GM10847 (cell line): Measurements from ENCODE around the gene STKLD1.

Experiments used
- POLR2A ChIP-seq: IDR thresholded peaks from 2 replicates; pipeline ENCODE4 v1.6.1; 2011; ENCODE audit not compliant: insufficient read length; ENCODE audit errors: extremely low read depth

The STKLD1 gene

DNA sequence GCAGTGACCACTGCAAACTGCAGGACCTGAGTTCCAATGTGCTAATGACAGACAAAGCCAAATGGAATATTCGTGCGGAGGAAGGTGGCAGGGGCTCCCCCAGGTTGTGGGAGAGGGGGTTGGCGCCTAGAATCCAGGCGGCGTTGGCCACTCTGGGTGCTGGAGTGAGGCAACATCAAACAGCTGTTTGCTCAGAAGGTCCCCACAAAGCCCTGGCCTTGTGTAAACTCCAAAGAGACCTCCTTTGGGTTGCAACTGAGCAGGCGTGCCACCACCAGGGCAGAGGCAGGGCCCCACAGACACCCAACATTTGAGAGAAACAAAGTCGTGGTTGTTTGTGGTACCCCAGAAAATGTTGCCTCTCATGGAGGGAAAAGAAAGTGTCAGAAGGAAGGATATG is 14.5 kb downstream of the STKLD1 start:
- TF ChIP-seq POLR2A = no peak

- TF ChIP-seq POLR2A = no peak
These were observed 17.2 kb downstream of the STKLD1 start for GRCh38 chr9:133393399-133393798.

- no peak for TF ChIP-seq POLR2A
These were observed 18.6 kb downstream of the STKLD1 start for GRCh38 chr9:133394687-133395271.

DNA sequence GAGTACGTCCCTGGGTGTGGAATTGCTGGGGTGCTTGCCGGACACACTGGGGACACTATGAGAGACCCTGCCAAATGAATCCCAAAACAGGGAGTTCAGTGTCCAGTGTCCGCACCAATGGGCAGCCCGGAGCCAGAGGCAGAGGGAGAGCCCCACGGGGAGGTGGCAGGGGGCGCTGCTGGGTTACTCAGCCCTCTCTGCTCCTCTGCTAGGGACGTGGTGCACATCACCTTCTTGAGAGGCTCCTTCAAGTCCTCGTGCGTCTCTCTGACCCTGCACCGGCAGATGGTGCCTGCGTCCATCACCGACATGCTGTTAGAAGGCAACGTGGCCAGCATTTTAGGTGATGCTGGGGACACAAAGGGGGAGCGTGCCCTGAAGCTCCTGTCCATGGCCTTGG is 20.8 kb downstream of the STKLD1 start:
- no peak for TF ChIP-seq POLR2A

DNA sequence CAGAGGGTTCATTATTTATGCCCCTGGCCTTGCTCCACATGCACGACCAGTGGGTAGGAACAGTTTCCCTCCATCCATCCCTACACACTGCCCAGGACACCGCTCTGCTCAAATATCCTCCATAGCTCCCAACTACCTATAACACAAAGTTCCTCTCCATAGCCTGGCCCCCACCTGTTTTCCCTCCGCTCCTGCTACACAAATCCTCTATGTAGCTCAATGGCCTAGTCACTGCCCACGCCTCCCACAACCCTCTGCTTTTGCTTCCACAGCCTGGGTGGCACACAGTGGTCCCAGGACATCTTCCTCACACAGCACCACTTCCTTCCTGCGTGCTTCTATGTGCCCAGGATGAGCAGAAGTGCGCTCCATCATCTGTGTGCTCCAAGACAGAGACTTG is 21.2 kb downstream of the STKLD1 start:
- no peak for TF ChIP-seq POLR2A

DNA sequence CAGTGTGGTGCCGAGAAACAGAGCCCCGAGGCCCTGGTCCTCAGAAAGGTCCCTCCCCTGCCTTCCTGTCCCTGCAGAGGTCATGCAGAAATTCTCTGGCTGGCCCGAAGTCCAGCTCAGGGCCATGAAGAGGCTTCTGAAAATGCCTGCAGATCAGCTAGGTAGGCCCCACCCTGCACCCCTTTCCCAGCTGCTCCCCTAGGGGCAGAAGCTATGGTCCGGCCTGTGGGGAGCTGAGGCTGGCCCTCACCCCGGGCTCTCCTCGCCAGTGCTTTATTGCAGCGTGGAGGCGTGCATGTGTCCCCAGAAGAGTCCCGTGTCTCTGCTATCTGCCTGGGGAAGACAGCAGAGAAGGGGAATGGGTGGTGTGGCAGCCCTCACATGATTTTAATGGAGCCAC is 21.7 kb downstream of the STKLD1 start:
- no peak for TF ChIP-seq POLR2A

DNA sequence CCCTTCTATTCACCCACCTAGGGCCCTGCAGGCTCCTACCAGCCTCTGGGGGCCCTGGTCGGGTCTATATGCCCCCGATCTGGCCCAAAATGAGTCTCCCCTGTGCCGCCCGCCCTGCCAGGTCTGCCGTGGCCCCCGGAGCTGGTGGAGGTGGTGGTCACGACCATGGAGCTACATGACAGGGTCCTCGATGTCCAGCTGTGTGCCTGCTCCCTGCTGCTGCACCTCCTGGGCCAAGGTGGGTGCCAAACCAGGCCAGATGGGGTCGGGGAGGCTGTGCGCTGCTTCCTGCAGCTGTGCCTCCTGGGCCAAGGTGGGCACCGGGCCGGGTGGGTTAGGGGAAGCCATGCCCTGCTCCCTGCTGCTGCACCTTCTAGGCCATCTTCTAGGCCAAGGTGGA is 24.1 kb downstream of the STKLD1 start:
- no peak for TF ChIP-seq POLR2A

DNA sequence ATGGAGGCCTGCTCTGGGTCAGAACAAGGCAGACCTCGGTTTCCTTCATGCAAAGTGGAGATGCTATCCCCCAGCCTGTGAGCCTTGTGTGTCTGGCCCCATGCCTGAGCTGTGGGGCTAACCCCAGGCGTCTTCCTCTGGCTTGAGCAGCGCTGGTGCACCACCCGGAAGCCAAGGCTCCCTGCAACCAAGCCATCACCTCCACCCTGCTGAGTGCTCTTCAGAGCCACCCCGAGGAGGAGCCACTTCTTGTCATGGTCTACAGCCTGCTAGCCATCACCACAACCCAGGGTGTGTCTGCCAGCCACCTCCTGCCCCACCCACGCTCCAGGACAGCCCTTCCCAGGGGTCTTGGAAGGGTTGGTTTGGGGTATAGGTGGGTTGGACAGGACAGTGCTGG is 25.4 kb downstream of the STKLD1 start:
- no peak for TF ChIP-seq POLR2A

- no peak for TF ChIP-seq POLR2A
These were observed 26.5 kb downstream of the STKLD1 start for GRCh38 chr9:133402689-133403088.

DNA sequence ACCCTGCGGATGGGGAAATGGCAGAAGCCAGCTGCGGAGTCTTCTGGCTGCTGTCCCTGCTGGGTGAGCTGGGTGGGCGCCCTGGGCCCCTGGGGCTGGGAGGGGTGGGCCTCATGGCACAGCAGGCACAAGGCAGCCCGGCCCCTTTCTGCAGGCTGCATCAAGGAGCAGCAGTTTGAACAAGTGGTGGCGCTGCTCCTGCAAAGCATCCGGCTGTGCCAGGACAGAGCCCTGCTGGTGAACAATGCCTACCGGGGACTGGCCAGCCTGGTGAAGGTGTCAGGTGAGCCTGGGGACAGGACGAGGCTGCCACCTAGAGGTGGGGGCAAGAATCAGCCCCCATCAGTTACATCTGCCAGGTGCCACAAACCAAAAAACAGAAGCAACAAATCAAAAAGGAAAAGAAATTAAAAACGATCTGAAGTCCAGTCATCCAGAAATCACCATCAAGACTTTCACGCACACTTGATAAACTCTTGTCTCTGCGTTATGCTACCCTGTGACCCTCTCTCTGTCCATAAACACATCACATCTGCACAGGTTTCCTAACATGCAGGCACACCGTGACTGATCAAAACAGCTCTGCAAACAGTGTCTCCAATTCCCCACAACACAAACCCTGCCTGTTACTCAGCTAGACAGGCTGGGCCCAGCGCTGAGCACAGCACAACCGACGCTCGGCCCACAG is 27.7 kb downstream of the STKLD1 start:
- no peak for TF ChIP-seq POLR2A

DNA sequence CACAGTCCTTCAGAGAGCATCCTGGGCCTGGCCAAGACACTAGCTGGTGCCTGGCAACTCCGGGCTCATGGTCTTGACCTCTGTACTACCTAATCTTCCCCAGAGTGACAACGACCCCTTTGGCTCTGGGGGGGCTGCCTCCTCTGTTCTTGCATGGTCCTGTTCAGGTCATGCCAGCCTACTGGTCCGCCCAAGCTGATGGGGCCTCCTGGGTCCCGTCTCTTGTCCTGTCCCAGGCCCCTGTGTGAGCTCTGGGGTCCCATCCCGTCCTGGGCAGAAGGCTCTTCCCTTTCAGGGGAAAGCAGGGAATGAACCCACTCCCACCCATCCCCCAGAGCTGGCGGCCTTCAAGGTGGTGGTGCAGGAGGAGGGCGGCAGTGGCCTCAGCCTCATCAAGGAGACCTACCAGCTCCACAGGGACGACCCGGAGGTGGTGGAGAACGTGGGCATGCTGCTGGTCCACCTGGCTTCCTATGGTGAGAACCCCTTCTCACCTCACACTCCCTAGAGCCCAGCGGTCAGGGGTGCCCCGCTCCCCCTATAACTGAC is 28.4 kb downstream of the STKLD1 start:
- no peak for TF ChIP-seq POLR2A

DNA sequence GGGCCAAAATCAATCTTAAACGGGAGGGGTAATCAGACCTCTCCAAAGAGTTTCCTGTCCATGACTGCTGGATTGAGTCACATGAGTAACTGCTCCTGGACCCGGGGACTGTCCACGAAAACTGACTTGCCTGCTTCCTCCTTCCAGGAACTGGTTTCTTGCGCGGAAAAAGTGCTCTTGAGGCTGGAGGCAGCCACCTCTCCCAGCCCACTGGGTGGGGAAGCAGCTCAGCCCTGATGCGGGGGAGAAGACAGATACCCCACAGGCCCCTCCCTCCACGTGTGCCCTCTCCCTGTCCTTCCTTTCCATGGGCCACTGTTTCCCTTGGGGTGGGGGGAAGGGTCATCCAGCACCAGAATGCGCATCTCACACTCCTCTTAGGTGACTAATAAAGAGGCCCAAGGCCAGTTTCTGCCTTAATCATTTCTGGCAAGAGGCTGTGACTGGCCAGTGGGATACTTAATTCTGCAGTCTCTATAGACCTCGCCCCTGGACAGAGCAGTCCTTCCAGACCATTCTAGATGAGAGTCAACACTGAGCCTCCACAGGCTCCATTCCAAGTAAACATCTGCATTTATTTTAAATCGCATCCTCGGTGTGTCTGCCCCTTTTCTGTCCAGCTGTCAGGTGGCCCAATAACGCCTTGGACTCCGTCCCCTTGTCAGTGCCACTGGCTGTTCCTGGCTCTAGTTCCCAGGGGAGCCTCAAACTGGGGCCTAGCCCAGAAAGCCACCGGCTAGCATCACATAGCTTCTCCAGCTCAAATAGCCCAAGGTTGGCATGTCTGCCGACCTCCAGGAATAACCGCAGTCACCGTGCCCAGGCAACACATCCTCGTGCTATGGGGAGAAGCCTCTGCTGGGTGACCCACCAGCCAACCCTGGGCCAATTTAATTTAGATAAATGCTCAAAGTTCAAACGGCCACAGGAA is 29.6 kb downstream of the STKLD1 start:
- TF ChIP-seq POLR2A = no peak

DNA sequence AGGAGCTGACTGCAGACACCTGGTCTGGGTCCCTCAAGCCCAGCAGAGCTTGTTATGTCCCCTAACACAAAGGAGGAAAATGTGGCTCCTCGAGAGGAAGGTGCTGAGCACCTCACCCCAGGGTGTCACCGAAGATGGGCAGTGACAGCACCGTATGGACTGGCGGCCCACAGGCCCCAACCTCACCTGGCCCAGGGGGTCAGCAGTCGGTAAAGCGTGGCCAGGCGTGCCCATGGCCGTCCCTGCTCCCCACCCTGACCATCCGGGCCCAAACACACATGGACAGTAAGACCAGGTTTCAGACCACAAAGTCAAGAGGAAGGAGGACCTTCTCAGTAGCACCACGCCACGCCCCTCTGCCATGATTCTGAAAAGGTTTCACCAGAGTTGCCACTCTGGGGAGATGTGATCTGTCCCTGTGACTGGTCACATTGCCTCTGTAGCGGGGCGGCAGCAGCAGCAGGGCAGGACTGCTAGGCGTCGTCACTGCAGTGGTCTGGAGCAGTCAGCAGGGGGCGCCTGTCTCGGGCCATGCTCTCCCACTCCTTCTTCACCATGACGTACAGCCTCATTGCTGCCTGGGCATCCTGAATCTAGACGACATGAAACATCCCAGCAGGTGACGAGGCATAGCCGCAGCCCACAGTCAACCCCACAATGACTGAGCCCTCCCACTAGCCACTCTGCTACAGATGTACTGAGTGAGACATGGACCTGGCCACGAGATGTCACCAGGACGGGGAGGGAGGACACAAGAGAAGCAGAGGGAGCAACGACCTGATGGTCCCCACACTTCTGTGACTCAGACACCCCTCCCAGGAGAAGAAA is 30.5 kb downstream of the STKLD1 start:
- TF ChIP-seq POLR2A = no peak

GRCh38 chr9:133408042-133408441 is 31.9 kb downstream of the STKLD1 start:
- TF ChIP-seq POLR2A = no peak

- TF ChIP-seq POLR2A = no peak
These were observed 39.0 kb downstream of the STKLD1 start for GRCh38 chr9:133415170-133415569.
